SK-N-SH (cell line): ENCODE measurements around the gene ZNF214. TPM values are rescaled to one million over a fixed set of nuclear protein-coding genes. Genes with fewer than 3 reads are reported as not detected.

Source experiments
- CTCF ChIA-PET: fragments of 300-600, 350-600 bp; formaldehyde crosslinking; extraction: SDS; loops from one replicate; lab custom pipeline; 2021; lab: Yijun Ruan, JAX
- POLR2A ChIA-PET: fragments of 350-600 bp; sonication (Branson Sonifier 250); formaldehyde crosslinking; extraction: SDS; loops from one replicate; lab custom pipeline; 2020; ENCODE audit warnings: antibody characterized with exemption, inconsistent platforms; lab: Yijun Ruan, JAX
- DNase-seq: peaks from one replicate; pipeline ENCODE4 v3.0.0; 2012
- H2AFZ ChIP-seq: fragments of 200-600 bp; sonication (generic); 2 replicates; pipeline ENCODE4 v1.8.1; 2016; ENCODE audit warnings: antibody characterized with exemption, mild to moderate bottlenecking, low read depth
- H3F3A ChIP-seq: fragments of 200-600 bp; sonication (generic); replicated peaks from 2 replicates; pipeline ENCODE3; 2016; ENCODE audit warnings: antibody characterized with exemption, mild to moderate bottlenecking; ENCODE audit not compliant: insufficient read depth
- H3K27ac ChIP-seq, 2 experiments: fragments of 200-500 bp in 1 of 2; fragments of 200-600 bp in 1 of 2; sonication (Bioruptor generic) in 1 of 2; sonication (generic), shearing (Covaris generic) in 1 of 2; 2 replicates each; pipeline versions ENCODE4 v1.5.1 to v1.6.1; 2014 to 2016; ENCODE audit warnings: low read depth in 2 of 2, inconsistent platforms in 1 of 2, low read length in 1 of 2, mild to moderate bottlenecking in 1 of 2, mixed read lengths in 1 of 2
- H3K27me3 ChIP-seq: fragments of 200-600 bp; sonication (generic), shearing (Covaris generic); 2 replicates; pipeline ENCODE4 v1.6.1; 2016; ENCODE audit warnings: mixed run types; ENCODE audit not compliant: insufficient read depth
- H3K36me3 ChIP-seq, 2 experiments: fragments of 200-500 bp in 1 of 2; fragments of 200-600 bp in 1 of 2; sonication (Bioruptor generic) in 1 of 2; sonication (generic) in 1 of 2; replicated peaks in 1 of 2; 2 replicates each; pipeline versions ENCODE3 to v1.5.1; 2014 to 2016; ENCODE audit warnings: low read length in 1 of 2, mild to moderate bottlenecking in 1 of 2; ENCODE audit not compliant: insufficient read depth in 2 of 2, control insufficient read depth in 1 of 2
- H3K4me1 ChIP-seq, 2 experiments: fragments of 200-500 bp in 1 of 2; fragments of 200-600 bp in 1 of 2; sonication (Bioruptor generic) in 1 of 2; sonication (generic), shearing (Covaris generic) in 1 of 2; 2 replicates each; pipeline versions ENCODE4 v1.5.1 to v1.6.1; 2014 to 2016; ENCODE audit warnings: low read depth in 1 of 2, low read length in 1 of 2, mixed run types in 1 of 2; ENCODE audit not compliant: insufficient read depth in 2 of 2, control insufficient read depth in 1 of 2
- H3K4me2 ChIP-seq: fragments of 200-600 bp; sonication (generic), shearing (Covaris generic); 2 replicates; pipeline ENCODE4 v1.6.1; 2017; ENCODE audit warnings: mixed run types
- H3K4me3 ChIP-seq, 2 experiments: fragments of 200-500 bp in 1 of 2; fragments of 200-600 bp in 1 of 2; sonication (Bioruptor generic) in 1 of 2; sonication (generic), shearing (Covaris generic) in 1 of 2; 2 replicates each; pipeline versions ENCODE4 v1.5.1 to v1.8.1; 2014 to 2016; ENCODE audit warnings: low read depth in 2 of 2, inconsistent platforms in 1 of 2, low read length in 1 of 2, mild to moderate bottlenecking in 1 of 2, mixed read lengths in 1 of 2, moderate library complexity in 1 of 2
- H3K79me2 ChIP-seq: fragments of 200-600 bp; sonication (generic); 2 replicates; pipeline ENCODE4 v1.8.1; 2017; ENCODE audit warnings: mild to moderate bottlenecking; ENCODE audit not compliant: insufficient read depth
- H3K9ac ChIP-seq: fragments of 200-600 bp; sonication (generic); 2 replicates; pipeline ENCODE4 v1.6.1; 2017; ENCODE audit warnings: mixed run types
- H3K9me2 ChIP-seq: fragments of 200-600 bp; sonication (generic); 2 replicates; pipeline ENCODE4 v1.6.1; 2017; ENCODE audit warnings: mixed run types
- H3K9me3 ChIP-seq: fragments of 200-600 bp; sonication (generic); 2 replicates; pipeline ENCODE4 v1.6.1; 2017; ENCODE audit warnings: mixed run types, mild to moderate bottlenecking, moderate library complexity
- H4K20me1 ChIP-seq: fragments of 200-600 bp; sonication (generic); 2 replicates; pipeline ENCODE4 v1.6.1; 2017; ENCODE audit warnings: mild to moderate bottlenecking, mixed run types; ENCODE audit not compliant: insufficient read depth
- CHD2 ChIP-seq: fragments of 150-350 bp; IDR thresholded peaks from 2 replicates; pipeline ENCODE4 v1.6.1; 2018; ENCODE audit warnings: low read length; ENCODE audit not compliant: partially characterized antibody
- EP300 ChIP-seq, 2 experiments: IDR thresholded peaks; 2 replicates each; pipeline versions ENCODE4 v1.4.0 to v1.6.1; 2012; ENCODE audit warnings: borderline replicate concordance in 1 of 2, low read depth in 1 of 2, low read length in 1 of 2
- EZH2phosphoT487 ChIP-seq: fragments of 200-600 bp; sonication (generic); IDR thresholded peaks from 2 replicates; pipeline ENCODE4 v1.6.1; 2017; ENCODE audit warnings: low read depth, mixed run types, mild to moderate bottlenecking, antibody characterized with exemption, moderate library complexity, borderline replicate concordance
- FOSL2 ChIP-seq: IDR thresholded peaks from 2 replicates; pipeline ENCODE4 v1.4.0; 2012; ENCODE audit warnings: low read depth, mild to moderate bottlenecking, moderate library complexity, borderline replicate concordance
- FOXJ3 ChIP-seq: sonication (generic); formaldehyde crosslinking; IDR thresholded peaks from 2 replicates; pipeline ENCODE4 v1.5.1; 2020; ENCODE audit warnings: mild to moderate bottlenecking, missing genetic modification reagents
- GABPA ChIP-seq: IDR thresholded peaks from 2 replicates; pipeline ENCODE4 v1.4.0; 2012; ENCODE audit warnings: low read depth, mild to moderate bottlenecking
- JUND ChIP-seq: IDR thresholded peaks from 2 replicates; pipeline ENCODE4 v1.4.0; 2012
- MXI1 ChIP-seq: IDR thresholded peaks from 2 replicates; pipeline ENCODE4 v1.6.1; 2012; ENCODE audit warnings: mild to moderate bottlenecking, low read depth, low read length, improper control_type of control experiment
- NFIC ChIP-seq: IDR thresholded peaks from 2 replicates; pipeline ENCODE4 v1.4.0; 2012; ENCODE audit warnings: borderline replicate concordance
- RAD21 ChIP-seq: IDR thresholded peaks from 2 replicates; pipeline ENCODE4 v1.6.1; 2012; ENCODE audit warnings: mild to moderate bottlenecking, low read length
- TAF1 ChIP-seq: IDR thresholded peaks from 2 replicates; pipeline ENCODE4 v1.6.1; 2012; ENCODE audit warnings: low read depth, mild to moderate bottlenecking, low read length, moderate library complexity, borderline replicate concordance
- TEAD4 ChIP-seq: IDR thresholded peaks from 2 replicates; pipeline ENCODE4 v1.4.0; 2012; ENCODE audit warnings: mild to moderate bottlenecking, borderline replicate concordance; ENCODE audit not compliant: insufficient read depth
- WGBS: methylation state at CpG from one replicate; pipeline ENCODE4 v1.1.6; 2017; ENCODE audit warnings: low lambda C conversion rate; 5-methylcytosine and 5-hydroxymethylcytosine counted together
- polyA plus RNA-seq, 3 experiments: library from polyadenylated mRNA; depleted of rRNA; stranded (reverse); fragments of >200 nt; gene quantifications; 2 replicates each; pipeline ENCODE4 v1.2.3, GENCODE V29; 2012
- TF ChIP-seq, protein P1 (sequence below): IDR thresholded peaks from 2 replicates; pipeline ENCODE4 v1.4.0; 2012; ENCODE audit warnings: low read depth
- TF ChIP-seq, protein P2 (sequence below): fragments of 200-600 bp; sonication (generic); IDR thresholded peaks from 2 replicates; pipeline ENCODE4 v1.6.1; 2017; ENCODE audit warnings: antibody characterized with exemption, mild to moderate bottlenecking, moderate library complexity
- TF ChIP-seq, protein P3 (sequence below): IDR thresholded peaks from 2 replicates; pipeline ENCODE4; 2012
- TF ChIP-seq, protein P4 (sequence below): fragments of 150-350 bp; IDR thresholded peaks from 2 replicates; pipeline ENCODE4 v1.6.1; 2016; ENCODE audit warnings: mild to moderate bottlenecking, low read depth, low read length

Gene ZNF214
- polyA plus RNA-seq, 1 of the 3 experiments (the other 2 are of a cell fraction) = 1.4 TPM

DNA sequence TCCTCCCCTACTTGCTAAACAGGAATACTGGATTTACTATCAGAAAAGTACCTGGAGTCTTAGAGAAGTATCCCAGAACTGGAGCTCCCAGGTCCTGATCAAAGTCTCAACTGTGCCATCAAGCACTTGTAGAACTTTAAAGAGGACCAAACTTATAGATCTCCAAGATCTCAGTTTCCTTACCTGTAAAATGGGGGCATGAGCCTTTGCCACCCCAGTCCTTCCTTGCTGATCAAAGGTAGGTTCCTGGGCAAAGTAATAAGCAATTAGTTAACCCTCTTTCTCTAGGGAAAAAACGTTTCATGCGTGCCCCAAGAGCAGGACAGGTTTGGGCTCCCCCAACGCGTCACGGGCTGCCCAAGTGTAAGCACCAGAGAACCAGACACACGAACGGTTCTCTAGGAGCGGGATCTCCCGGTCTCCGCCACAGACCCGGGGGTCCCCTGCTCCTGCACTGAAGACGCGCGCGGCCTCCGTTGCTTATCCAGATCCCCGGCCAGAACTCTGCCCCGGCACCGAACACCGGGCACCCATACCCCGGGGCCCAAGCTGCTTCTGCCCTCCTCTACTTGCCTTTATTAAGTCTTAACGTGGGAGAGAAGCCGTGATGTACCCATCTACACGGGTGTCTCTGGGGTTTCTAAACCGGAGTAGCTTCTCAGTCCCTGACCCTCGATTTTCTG is 505 bp downstream of the ZNF214 start:
- Histone ChIP-seq H3F3A (peaks cover 4% of the 10 kb centered on the region), H2AFZ (peak overlapping the region; percentile 99), H3K36me3 (no peaks in the 10 kb centered on the region), H4K20me1 (no peaks in the 10 kb centered on the region), H3K27ac (peak overlapping the region; percentile 83 to 84), H3K9me2 (no peaks in the 10 kb centered on the region), H3K9ac (peak overlapping the region; percentile 82), H3K4me2 (peak overlapping the region; percentile 97), H3K4me1 (peaks cover 0 to 8% of the 10 kb centered on the region in 2 experiments; a peak in 2 of 4 replicates), H3K79me2 (no peaks in the 10 kb centered on the region), H3K9me3 (no peaks in the 10 kb centered on the region), H3K4me3 (peak overlapping the region; percentile 93 to 95), H3K27me3 (no peaks in the 10 kb centered on the region)
- ChIA-PET POLR2A (interaction anchor here (1.0 kb wide), 1 partner anchor 559 kb away, joined by 3 read pairs; no protein-coding TSS in a partner anchor), CTCF (interaction anchor here (0.8 kb wide), 1 partner anchor 967 kb away, joined by 3 read pairs; the partner anchor contains the start of gene EIF3F)
- WGBS = 2% methylated on average over 16 of the region's 26 CpGs
- no peak for DNase-seq
- TF ChIP-seq EP300 (IDR thresholded peaks at IDR 0.05; ENCODE audit: borderline replicate concordance in 1 of 2, low read depth in 1 of 2, low read length in 1 of 2) = no peak
- TF ChIP-seq, protein P1, sequence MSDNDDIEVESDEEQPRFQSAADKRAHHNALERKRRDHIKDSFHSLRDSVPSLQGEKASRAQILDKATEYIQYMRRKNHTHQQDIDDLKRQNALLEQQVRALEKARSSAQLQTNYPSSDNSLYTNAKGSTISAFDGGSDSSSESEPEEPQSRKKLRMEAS = no peak
- TF ChIP-seq, protein P2, sequence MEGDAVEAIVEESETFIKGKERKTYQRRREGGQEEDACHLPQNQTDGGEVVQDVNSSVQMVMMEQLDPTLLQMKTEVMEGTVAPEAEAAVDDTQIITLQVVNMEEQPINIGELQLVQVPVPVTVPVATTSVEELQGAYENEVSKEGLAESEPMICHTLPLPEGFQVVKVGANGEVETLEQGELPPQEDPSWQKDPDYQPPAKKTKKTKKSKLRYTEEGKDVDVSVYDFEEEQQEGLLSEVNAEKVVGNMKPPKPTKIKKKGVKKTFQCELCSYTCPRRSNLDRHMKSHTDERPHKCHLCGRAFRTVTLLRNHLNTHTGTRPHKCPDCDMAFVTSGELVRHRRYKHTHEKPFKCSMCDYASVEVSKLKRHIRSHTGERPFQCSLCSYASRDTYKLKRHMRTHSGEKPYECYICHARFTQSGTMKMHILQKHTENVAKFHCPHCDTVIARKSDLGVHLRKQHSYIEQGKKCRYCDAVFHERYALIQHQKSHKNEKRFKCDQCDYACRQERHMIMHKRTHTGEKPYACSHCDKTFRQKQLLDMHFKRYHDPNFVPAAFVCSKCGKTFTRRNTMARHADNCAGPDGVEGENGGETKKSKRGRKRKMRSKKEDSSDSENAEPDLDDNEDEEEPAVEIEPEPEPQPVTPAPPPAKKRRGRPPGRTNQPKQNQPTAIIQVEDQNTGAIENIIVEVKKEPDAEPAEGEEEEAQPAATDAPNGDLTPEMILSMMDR = no peak
- TF ChIP-seq TAF1 = 0 out of 2 replicates have a peak, but pooled peaks have one; percentile 14
- TF ChIP-seq CHD2 = no peak
- TF ChIP-seq TEAD4 = no peak
- TF ChIP-seq, all 33 proteins: peak for 1

DNA sequence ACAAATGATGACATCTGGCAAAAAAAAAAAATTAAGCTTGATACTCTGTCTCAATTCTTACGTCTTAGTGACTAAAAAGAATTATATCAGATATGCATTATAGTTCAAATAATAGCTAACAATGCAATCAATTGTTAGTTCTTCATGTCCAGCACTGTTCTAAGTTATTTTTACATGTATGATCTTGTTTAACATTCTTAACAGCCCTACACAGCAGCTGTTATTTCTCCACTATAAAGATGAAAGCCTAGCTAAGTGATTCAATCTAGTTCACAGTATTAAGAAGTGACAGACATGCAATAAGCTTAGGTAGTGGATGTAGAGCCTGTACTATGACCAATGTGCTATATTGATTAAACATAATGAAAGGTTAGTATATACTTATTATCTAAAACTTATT is 4.1 kb downstream of the ZNF214 start:
- no peaks in the 10 kb centered on the region for H3K9me3 ChIP-seq
- H3K27ac ChIP-seq = no peak overlapping the region
- H3K4me2 ChIP-seq = no peak overlapping the region
- no peak for TF ChIP-seq GABPA
- TF ChIP-seq EZH2phosphoT487 = no peak
- no peak for TF ChIP-seq MXI1
- no peak for TF ChIP-seq RAD21
- TF ChIP-seq TEAD4 = no peak
- TF ChIP-seq FOSL2 = no peak
- TF ChIP-seq JUND = no peak
- TF ChIP-seq EP300 (IDR thresholded peaks at IDR 0.05; ENCODE audit: borderline replicate concordance in 1 of 2, low read depth in 1 of 2, low read length in 1 of 2) = no peak
- no peak for TF ChIP-seq FOXJ3 (CRISPR knock-in tag)
- TF ChIP-seq NFIC = no peak
- TF ChIP-seq, protein P3, sequence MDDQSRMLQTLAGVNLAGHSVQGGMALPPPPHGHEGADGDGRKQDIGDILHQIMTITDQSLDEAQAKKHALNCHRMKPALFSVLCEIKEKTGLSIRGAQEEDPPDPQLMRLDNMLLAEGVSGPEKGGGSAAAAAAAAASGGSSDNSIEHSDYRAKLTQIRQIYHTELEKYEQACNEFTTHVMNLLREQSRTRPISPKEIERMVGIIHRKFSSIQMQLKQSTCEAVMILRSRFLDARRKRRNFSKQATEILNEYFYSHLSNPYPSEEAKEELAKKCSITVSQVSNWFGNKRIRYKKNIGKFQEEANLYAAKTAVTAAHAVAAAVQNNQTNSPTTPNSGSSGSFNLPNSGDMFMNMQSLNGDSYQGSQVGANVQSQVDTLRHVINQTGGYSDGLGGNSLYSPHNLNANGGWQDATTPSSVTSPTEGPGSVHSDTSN = no peak
- TF ChIP-seq, protein P4, sequence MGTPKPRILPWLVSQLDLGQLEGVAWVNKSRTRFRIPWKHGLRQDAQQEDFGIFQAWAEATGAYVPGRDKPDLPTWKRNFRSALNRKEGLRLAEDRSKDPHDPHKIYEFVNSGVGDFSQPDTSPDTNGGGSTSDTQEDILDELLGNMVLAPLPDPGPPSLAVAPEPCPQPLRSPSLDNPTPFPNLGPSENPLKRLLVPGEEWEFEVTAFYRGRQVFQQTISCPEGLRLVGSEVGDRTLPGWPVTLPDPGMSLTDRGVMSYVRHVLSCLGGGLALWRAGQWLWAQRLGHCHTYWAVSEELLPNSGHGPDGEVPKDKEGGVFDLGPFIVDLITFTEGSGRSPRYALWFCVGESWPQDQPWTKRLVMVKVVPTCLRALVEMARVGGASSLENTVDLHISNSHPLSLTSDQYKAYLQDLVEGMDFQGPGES = no peak
- no peak for TF ChIP-seq TAF1
- TF ChIP-seq, protein P1 = no peak
- DNase-seq = no peak
- CTCF ChIA-PET = no interaction called here
- no peaks in the 10 kb centered on the region for H3K36me3 ChIP-seq
- 71% methylated on average over 1 of the region's 1 CpG for WGBS
- no peak overlapping the region for H3K4me3 ChIP-seq
- H4K20me1 ChIP-seq = no peaks in the 10 kb centered on the region
- no peaks in the 10 kb centered on the region for H3K79me2 ChIP-seq
- POLR2A ChIA-PET = no interaction called here
- no peak overlapping the region for H2AFZ ChIP-seq
- no peaks in the 10 kb centered on the region for H3K27me3 ChIP-seq
- H3F3A ChIP-seq = peaks cover 4% of the 10 kb centered on the region
- H3K4me1 ChIP-seq = peaks cover 0 to 8% of the 10 kb centered on the region in 2 experiments; a peak in 2 of 4 replicates
- H3K9ac ChIP-seq = no peak overlapping the region
- H3K9me2 ChIP-seq = no peaks in the 10 kb centered on the region
